HG03097 (cell line): ENCODE results near the gene STK36.
A peak's percentile ranks its signal among the peaks of the same experiment; 100 is the strongest.

Source experiments
- ATAC-seq: cut with Tn5 transposase; IDR thresholded peaks from one replicate; pipeline ENCODE4 v1.9.1; 2021; ENCODE audit not compliant: unreplicated experiment, low FRiP score

STK36 gene

DNA sequence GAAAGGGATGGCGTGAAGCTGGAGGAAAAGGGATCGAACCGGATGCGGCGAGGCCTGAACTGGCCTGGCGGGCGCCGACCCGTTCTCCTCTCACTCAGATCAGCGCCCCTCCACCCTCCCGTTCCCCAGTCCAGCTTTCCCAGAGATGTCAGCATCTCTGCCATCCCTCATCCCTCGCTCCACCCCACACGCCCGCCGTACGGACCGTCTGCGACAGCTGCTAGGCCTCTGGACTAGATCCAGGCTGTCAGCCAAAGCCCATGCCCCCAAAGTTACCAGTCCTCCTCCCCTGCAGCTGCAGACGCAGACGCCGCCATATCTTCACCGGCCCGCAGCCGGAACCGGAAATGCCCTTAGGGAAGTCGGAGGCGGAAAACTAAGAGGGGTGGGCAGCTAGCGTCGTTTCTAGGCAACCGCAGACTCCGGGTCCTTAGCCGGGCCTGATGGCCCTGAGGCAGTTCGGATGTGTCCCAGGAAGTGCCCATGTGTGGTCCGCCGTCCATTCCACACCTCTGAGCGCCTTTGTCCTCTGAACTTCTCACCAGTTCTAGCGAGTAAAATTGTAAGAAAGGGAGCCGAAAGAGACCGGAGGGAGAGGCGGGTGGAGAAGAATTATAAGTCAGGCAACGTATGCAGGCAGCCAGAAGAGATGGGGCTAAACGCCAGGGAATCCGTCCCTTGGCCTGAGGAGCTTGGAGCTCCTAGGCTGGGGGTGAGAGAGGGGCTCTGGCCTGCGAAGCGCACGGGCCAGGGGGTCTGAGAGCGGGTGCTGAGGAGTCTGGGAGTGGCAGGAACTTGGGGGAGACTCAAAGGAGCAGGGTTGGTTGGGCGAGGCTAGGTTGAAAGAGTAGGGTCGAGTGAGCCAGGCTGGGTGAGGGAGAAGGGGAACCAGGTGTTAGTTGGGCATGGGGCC, at the start of gene STK36, which contains the start of gene RNF25:
TSS of gene STK36 (plus strand) at position 433 of the 913 bp plus-strand sequence. CDS start 744 bp downstream, outside the sequence.
TSS of gene RNF25 (minus strand) at position 349 of the 913 bp plus-strand sequence. CDS start at position 317, 32 bp downstream.
- ATAC-seq: peak; percentile 94

DNA sequence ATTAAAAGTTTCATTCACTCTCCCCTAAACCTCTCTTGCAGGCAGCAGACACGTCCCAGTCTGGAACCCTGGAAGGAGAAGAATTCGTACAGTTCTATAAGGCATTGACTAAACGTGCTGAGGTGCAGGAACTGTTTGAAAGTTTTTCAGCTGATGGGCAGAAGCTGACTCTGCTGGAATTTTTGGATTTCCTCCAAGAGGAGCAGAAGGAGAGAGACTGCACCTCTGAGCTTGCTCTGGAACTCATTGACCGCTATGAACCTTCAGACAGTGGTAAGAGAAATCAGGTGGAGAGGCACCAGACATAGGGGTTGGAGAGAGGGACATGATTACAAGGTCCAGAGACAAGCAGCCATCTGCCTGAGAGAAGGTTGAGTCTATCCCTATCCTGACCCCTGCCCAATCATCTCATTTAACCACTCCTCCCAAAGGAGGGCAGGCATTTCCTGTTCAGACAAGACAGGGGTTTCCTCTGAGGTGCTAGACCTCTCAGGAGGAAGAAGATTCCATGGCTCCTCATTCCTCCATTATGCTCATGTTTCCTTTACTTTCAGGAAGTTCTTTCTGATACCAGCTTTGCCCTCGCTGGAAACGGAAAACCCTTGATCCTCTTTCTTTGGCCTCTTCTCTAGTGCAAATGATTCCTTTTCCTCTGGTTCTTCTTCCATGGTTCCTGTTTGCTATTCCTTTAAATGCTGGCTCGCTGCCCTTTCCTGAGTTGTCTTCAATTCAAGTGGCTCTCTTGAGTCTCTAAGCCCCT, 49.1 kb upstream of the STK36 start:
- no peak for ATAC-seq

DNA sequence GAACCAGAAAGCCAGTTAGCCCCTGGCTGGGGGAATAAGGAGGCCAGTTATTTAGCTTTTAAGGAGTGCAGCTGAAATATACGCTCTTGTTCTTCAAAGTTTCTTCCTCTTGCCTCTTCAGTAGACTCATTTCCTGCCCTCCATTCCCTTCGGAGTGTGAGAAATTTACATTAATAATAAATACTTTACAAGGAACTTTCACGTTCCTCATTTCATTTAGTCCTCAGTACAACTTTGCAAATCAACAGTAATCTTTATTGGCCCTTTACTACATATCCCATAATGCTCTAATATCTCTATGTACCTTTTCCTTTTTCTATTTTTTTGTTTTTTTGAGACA, 48.5 kb upstream of the STK36 start:
- ATAC-seq: no peak

DNA sequence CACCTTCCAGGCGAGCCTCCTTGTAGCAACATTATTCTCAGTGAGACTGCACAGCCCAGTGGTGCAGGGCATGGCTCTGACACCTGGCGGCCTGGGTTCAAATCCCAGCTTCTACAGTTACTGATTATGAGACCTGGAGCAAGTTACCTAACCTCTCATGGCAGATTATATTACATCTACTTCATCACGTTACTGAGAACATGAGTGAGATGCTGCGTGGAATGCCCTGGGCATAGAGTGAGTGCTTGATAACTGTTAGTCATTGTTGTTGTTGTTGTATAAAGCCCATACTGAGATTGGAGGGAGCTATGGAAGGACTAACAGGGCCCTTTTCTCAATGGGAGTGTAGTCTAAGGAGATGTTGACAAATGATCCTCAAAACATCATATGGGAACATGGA, 45.5 kb upstream of the STK36 start:
- ATAC-seq: no peak

GRCh38 chr2:218627939-218628338, 43.9 kb upstream of the STK36 start:
- ATAC-seq: no peak

GRCh38 chr2:218631837-218632236, 40.0 kb upstream of the STK36 start:
- no peak for ATAC-seq

DNA sequence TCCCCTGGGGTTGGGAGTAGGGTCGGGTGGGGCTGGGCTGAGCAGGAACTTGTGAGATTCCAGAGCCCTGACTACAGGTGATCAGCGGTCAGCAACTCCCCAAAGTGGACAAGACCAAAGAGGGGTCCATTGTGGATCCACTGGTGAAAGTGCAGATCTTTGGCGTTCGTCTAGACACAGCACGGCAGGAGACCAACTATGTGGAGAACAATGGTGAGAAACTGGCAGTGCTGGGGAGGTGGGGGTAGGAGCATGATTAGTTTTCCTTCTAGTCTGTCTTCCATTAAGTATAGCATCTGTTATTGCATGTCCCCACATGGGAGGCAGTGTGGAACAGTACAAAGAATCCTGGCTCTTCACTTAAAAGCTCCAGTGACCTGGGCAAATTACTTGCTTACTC, 36.2 kb upstream of the STK36 start:
- no peak for ATAC-seq

GRCh38 chr2:218638372-218638771, 33.5 kb upstream of the STK36 start:
- no peak for ATAC-seq

DNA sequence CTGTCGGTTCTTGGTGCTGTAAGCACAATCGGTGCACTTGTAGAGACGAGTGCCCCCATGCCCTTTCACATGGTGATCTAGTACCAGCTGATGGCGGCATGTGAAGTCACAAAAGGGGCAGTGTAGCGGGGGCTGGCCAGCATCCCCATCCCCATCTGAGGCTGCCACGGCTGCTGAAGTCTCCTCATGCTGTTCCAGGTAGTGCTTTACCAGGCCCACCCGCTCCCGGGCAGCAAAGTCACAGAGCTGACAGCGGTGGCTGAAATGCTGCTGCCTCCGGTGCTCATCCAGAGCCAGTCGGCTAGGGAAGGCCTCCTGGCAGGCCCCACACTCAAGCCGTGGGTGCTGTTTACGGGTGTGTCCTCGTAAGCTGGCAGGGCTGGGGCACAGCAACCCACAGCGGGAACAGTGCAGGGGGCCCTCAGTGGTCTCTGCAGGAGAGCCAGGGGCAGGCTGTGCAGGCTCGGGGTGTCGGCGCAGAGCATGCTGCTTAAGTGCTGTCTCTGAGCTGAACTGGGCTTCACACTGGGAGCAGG, 29.7 kb upstream of the STK36 start:
- no peak for ATAC-seq

DNA sequence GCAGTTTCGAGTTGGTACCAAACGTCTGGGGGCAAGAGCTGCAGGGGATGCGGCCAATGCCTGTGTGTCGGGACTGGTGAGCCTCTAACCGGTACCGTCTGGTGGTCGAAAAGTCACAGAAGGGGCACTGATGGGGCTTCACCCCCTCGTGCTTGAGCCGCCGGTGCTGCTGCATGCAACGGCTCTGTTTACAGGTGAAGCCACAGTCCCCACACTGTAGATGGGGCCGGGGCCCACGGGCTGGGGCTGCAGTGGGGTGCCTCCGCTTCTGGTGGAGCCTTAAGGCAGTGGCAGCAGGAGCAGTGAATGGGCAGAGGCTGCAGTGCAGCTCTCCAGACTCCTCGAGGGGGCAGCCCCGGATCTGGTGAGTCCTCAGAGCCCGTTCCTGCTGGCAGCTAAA, 29.1 kb upstream of the STK36 start:
- ATAC-seq: no peak

DNA sequence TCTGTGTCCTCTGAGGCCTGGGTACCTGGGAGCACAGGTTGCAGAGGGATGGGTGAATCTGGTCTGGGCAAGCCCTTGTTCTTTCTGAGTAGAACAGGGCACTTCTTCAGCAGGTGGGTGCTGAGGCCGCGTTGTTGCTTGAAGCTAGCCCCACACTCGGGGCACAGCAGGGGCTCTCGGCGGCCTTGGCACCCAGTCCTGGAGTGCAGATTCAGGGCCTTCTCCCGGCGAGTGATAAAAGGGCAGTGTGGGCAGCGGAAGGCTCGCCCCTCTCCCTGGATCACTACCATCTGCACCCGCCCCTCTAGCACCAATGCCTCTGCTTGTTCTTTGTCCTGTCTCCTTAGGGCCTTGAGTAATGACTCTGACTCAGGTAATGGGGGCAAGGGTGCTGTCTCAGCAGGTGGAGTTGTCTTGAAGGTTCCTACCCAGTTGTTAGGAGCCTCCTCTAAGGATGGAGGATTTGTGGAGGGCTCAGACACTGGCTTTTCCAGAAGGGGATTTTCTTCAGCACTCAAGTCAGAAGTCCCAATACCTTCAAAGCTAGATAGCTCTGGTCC, 28.1 kb upstream of the STK36 start:
- ATAC-seq: no peak

DNA sequence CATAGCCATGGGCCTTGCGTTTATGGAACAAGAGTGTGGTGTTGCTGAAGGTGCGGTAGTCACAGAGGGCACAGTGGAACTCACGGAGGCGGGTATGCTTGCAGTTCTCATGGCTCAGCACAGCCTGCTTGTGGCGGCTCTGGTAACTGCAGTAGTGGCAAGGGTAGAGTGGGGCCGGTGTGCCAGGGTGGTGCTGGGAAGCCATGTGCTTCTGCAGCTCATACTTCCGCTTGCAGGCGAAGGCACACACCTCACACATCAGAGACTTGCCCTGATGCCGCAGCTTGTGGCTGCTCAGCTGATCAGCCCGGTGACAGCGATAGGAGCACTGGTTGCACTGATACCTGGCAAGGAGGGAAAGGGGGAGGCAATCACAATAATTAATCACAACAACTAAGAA, 27.2 kb upstream of the STK36 start:
- no peak for ATAC-seq

- no peak for ATAC-seq
Measured at GRCh38 chr2:218645126-218645525, 26.8 kb upstream of the STK36 start.

DNA sequence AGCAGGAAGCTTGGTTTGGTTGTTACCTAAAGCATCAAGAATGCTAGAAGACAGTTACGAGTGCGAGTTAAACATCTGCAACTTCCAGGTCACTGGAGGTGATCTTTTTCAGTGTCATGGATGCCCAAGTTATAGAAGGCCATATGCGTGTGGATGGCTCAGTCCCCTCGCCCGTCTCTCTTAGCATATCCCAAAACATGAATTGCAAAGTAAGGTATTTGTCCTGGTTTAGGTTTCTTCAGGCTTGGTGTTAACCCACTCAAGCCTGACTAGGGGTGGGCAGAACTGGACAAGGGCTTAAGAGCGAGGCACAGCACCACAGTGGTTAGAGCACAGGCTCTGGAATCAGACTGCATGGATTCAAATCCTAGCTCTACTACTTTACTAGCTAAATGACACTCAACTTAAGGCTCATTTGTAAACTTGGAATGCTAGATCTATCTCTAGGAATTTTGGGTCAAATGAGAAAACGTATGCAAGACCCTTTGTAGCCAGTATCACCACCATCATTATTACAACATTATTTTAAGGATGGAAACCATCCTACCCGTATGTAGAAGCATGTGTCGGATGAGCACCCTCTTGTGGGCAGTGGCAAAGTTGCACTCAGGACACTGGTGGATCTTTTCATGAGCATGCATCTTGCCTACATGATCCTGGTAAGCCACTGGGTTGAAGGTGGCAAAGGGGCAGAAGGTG, 23.6 kb upstream of the STK36 start:
- no peak for ATAC-seq

DNA sequence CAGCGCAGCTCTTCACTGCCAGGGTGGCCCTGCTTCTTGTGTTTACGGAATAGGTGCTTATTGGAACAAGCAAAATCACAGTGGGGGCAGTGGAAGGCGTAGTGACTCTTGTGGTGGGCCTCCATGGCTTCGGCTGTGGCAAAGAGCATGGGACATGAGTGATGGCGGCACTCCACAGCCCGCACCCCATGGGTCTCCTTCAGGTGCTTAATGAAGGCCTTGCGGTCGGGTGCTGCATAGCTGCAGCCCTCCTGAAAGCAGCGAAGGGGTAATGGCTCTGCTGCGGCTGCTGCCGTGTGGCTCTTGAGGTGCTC, 23.1 kb upstream of the STK36 start:
- ATAC-seq: no peak

DNA sequence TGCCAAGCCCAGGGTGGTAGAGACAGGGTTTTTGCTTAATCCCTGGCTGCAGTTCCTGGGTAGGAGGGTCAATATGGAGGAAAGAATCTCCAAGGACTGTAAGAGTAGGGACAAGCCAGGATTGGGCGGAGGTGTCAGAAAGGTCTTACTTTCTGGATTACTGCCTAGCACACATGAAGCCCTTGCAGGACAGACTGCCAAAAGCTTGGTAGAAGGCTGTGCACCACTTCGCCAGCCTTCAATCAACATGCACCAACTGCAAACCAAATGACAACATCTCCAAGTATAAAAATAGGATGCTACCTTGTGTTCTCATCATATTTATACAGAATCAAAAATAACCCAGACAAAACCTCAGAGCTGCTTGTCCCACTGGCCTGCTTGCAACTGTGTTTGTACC, 16.1 kb upstream of the STK36 start:
- no peak for ATAC-seq

GRCh38 chr2:218658671-218659257, 13.1 kb upstream of the STK36 start:
- peak; percentile 17 for ATAC-seq

GRCh38 chr2:218659258-218659987, 12.5 kb upstream of the STK36 start, which contains the start of the genes BCS1L and ZNF142:
Gene BCS1L (plus strand): TSS chr2:218659683. CDS start chr2:218660988, 1,305 bp downstream.
Gene ZNF142 (minus strand): TSS chr2:218659623. CDS start chr2:218656429, 3,194 bp downstream.
- peak; percentile 94 for ATAC-seq

- ATAC-seq: no peak
Measured at GRCh38 chr2:218659988-218660358, 11.9 kb upstream of the STK36 start.
